Measurements from ENCODE around the gene PDCD5.

Gene PDCD5

GRCh38 chr19:32626969-32627368 is 46.0 kb downstream of the PDCD5 start:
- CTCF ChIA-PET, result interaction anchor here (1.2 kb wide), 1 partner anchor 11 kb away, joined by 3 read pairs; no protein-coding TSS in a partner anchor
- peaks cover 67 to 90% of the 10 kb centered on the region in 2 experiments for H3K36me3 ChIP-seq (ENCODE audit: control insufficient read depth in 2 of 2, insufficient read depth in 1 of 2, low read length in 2 of 2)

GRCh38 chr19:32627714-32628270 is 46.8 kb downstream of the PDCD5 start:
- Histone ChIP-seq H3K27ac (ENCODE audit: extremely low read depth, low read depth, low read length) (no peak overlapping the region), H3K9me3 (ENCODE audit: control insufficient read depth, insufficient read depth, low read depth, low read length) (no peaks in the 10 kb centered on the region), H3K4me3 (ENCODE audit: low read depth, low read length) (no peak overlapping the region), H3K36me3 (ENCODE audit: control insufficient read depth in 2 of 2, insufficient read depth in 1 of 2, low read length in 2 of 2) (peaks cover 62 to 86% of the 10 kb centered on the region in 2 experiments), H3K4me1 (ENCODE audit: control insufficient read depth, insufficient read depth, low read length) (no peaks in the 10 kb centered on the region)
- POLR2A ChIA-PET, result interaction anchor here (0.6 kb wide), 1 partner anchor 526 kb away, joined by 3 read pairs; no protein-coding TSS in a partner anchor
- TF ChIP-seq ZNF692 (tag by site-specific recombination; IDR thresholded peaks at IDR 0.05) (no peak), ZSCAN16 (tag by site-specific recombination; IDR thresholded peaks at IDR 0.05) (no peak), ZNF76 (tag by site-specific recombination; IDR thresholded peaks at IDR 0.05; ENCODE audit: borderline replicate concordance, low read depth) (no peak), ZNF221 (tag by site-specific recombination; IDR thresholded peaks at IDR 0.05; ENCODE audit: borderline replicate concordance) (no peak), ZIC2 (tag by site-specific recombination; IDR thresholded peaks at IDR 0.05) (0 out of 2 replicates have a peak, but pooled peaks have one; percentile 8)
- CTCF ChIA-PET, result no interaction called here

More at GRCh38 chr19:32626969-32627368, 46.0 kb downstream of the PDCD5 start:
- Histone ChIP-seq H3K4me1 (ENCODE audit: control insufficient read depth, insufficient read depth, low read length) (no peaks in the 10 kb centered on the region), H3K27ac (ENCODE audit: extremely low read depth, low read depth, low read length) (no peak overlapping the region), H3K4me3 (ENCODE audit: low read depth, low read length) (no peak overlapping the region), H3K9me3 (ENCODE audit: control insufficient read depth, insufficient read depth, low read depth, low read length) (no peaks in the 10 kb centered on the region)
- TF ChIP-seq ZNF146 (tag by site-specific recombination; IDR thresholded peaks at IDR 0.05), result peak; percentile 90
- no peak for TF ChIP-seq ZNF138 (tag by site-specific recombination; IDR thresholded peaks at IDR 0.05; ENCODE audit: borderline replicate concordance)
- no peak for TF ChIP-seq ZNF366 (tag by site-specific recombination; conservative IDR thresholded peaks at IDR 0.05)
- POLR2A ChIA-PET, result interaction anchor here (0.6 kb wide), 1 partner anchor 527 kb away, joined by 3 read pairs; no protein-coding TSS in a partner anchor

- Histone ChIP-seq H3K27ac (ENCODE audit: extremely low read depth, low read depth, low read length) (no peak overlapping the region), H3K9me3 (ENCODE audit: control insufficient read depth, insufficient read depth, low read depth, low read length) (no peaks in the 10 kb centered on the region), H3K36me3 (ENCODE audit: control insufficient read depth in 2 of 2, insufficient read depth in 1 of 2, low read length in 2 of 2) (peaks cover 50 to 81% of the 10 kb centered on the region in 2 experiments), H3K4me1 (ENCODE audit: control insufficient read depth, insufficient read depth, low read length) (no peaks in the 10 kb centered on the region), H3K4me3 (ENCODE audit: low read depth, low read length) (no peak overlapping the region)
- CTCF ChIA-PET, result interaction anchor here (0.6 to 1.3 kb wide), 3 partner anchors 26 to 324 kb away, joined by 3 to 5 read pairs (median 3); no protein-coding TSS in a partner anchor
- POLR2A ChIA-PET, result interaction anchor here (0.6 kb wide), 1 partner anchor 71 kb away, joined by 12 read pairs; no protein-coding TSS in a partner anchor
- no peak for TF ChIP-seq ZNF658 (tag by site-specific recombination; IDR thresholded peaks at IDR 0.05)
- no peak for TF ChIP-seq ZNF280D (tag by site-specific recombination; IDR thresholded peaks at IDR 0.05)
- TF ChIP-seq ZNF529 (tag by site-specific recombination; IDR thresholded peaks at IDR 0.05; ENCODE audit: insufficient replicate concordance), result no peak
- TF ChIP-seq ZNF423 (tag by site-specific recombination; IDR thresholded peaks at IDR 0.05), result no peak
- no peak for TF ChIP-seq ZSCAN18 (tag by site-specific recombination; IDR thresholded peaks at IDR 0.05)
- TF ChIP-seq ZNF341 (tag by site-specific recombination; IDR thresholded peaks at IDR 0.05; ENCODE audit: low read depth), result no peak
- no peak for TF ChIP-seq SP7 (tag by site-specific recombination; IDR thresholded peaks at IDR 0.05)
- no peak for TF ChIP-seq ZNF2 (tag by site-specific recombination; IDR thresholded peaks at IDR 0.05)
- no peak for TF ChIP-seq ZNF148 (tag by site-specific recombination; IDR thresholded peaks at IDR 0.05; ENCODE audit: borderline replicate concordance)
- no peak for TF ChIP-seq ZFP3 (tag by site-specific recombination; IDR thresholded peaks at IDR 0.05; ENCODE audit: low read depth)
- no peak for TF ChIP-seq ZNF16 (tag by site-specific recombination; IDR thresholded peaks at IDR 0.05; ENCODE audit: low read depth)
- no peak for TF ChIP-seq ZBTB1 (tag by site-specific recombination; IDR thresholded peaks at IDR 0.05)
- no peak for TF ChIP-seq ZNF433 (tag by site-specific recombination; IDR thresholded peaks at IDR 0.05; ENCODE audit: low read depth)
- no peak for TF ChIP-seq ZNF19 (tag by site-specific recombination; IDR thresholded peaks at IDR 0.05; ENCODE audit: low read depth)
Observed at GRCh38 chr19:32630338-32630737, 49.3 kb downstream of the PDCD5 start.
